IMR-90 (cell line): Measurements from ENCODE around the gene GNB1L. TPM values are rescaled to one million over a fixed set of nuclear protein-coding genes. Genes with fewer than 3 reads are reported as not detected.

Experiments used
- ATAC-seq: fragments of 200-7000 bp; cut with Tn5 transposase; 2 replicates; pipeline ENCODE4 v1.9.1; 2020; ENCODE audit warnings: low read depth, mild to moderate bottlenecking, moderate library complexity
- BruUV-seq: library from RNA; stranded (reverse); fragments of 400-500 nt; replicated peaks from 2 replicates; lab custom pipeline; 2021; lab: Mats Ljungman, UMichigan
- CTCF ChIA-PET: fragments of 300-600 bp; formaldehyde crosslinking; extraction: SDS; loops from one replicate; lab custom pipeline; 2021; ENCODE audit warnings: antibody characterized with exemption; lab: Yijun Ruan, JAX
- POLR2A ChIA-PET: fragments of 300-600 bp; sonication (Branson Sonifier 250); formaldehyde crosslinking; loops from one replicate; lab custom pipeline; 2022; ENCODE audit warnings: antibody characterized with exemption; ENCODE audit not compliant: unreplicated experiment; lab: Charles Lee
- DNase-seq: peaks from one replicate; pipeline ENCODE4 v3.0.0; 2013
- H2AFZ ChIP-seq: replicated peaks from 2 replicates; pipeline ENCODE3; 2013; ENCODE audit warnings: low read length, mild to moderate bottlenecking; ENCODE audit not compliant: poor library complexity
- H2AK5ac ChIP-seq: 2 replicates; pipeline ENCODE4 v1.6.1; 2013; ENCODE audit warnings: low read depth, low read length, inconsistent platforms
- H2AK9ac ChIP-seq: replicated peaks from 2 replicates; pipeline ENCODE3; 2013; ENCODE audit warnings: mild to moderate bottlenecking, low read depth, low read length, moderate library complexity; ENCODE audit not compliant: poor library complexity
- H2BK120ac ChIP-seq: 2 replicates; pipeline ENCODE4 v1.6.1; 2013; ENCODE audit warnings: low read depth, low read length, inconsistent platforms
- H2BK15ac ChIP-seq: 3 replicates; pipeline ENCODE4 v1.6.1; 2013; ENCODE audit warnings: low read depth, low read length, inconsistent platforms
- H2BK20ac ChIP-seq: 2 replicates; pipeline ENCODE4 v1.6.1; 2013; ENCODE audit warnings: low read depth, mild to moderate bottlenecking, inconsistent platforms, low read length, moderate library complexity
- H2BK5ac ChIP-seq: 2 replicates; pipeline ENCODE4 v1.6.1; 2013; ENCODE audit warnings: mild to moderate bottlenecking, low read depth, low read length, inconsistent platforms; ENCODE audit not compliant: poor library complexity, severe bottlenecking
- H3K14ac ChIP-seq: replicated peaks from 2 replicates; pipeline ENCODE4 v1.6.1; 2013; ENCODE audit warnings: low read depth, low read length, inconsistent platforms
- H3K18ac ChIP-seq: 2 replicates; pipeline ENCODE4 v1.6.1; 2013; ENCODE audit warnings: low read depth, low read length, control low read depth
- H3K23ac ChIP-seq: 2 replicates; pipeline ENCODE4 v1.6.1; 2013; ENCODE audit warnings: low read depth, low read length, inconsistent platforms
- H3K27ac ChIP-seq: 2 replicates; pipeline ENCODE4 v1.5.1; 2013; ENCODE audit warnings: mild to moderate bottlenecking, control low read depth, low read length; ENCODE audit not compliant: insufficient read depth
- H3K27me3 ChIP-seq: 2 replicates; pipeline ENCODE4 v1.6.1; 2013; ENCODE audit warnings: low read length; ENCODE audit not compliant: control insufficient read depth, insufficient read depth
- H3K36me3 ChIP-seq: 2 replicates; pipeline ENCODE4 v1.6.1; 2013; ENCODE audit warnings: low read length, mixed read lengths; ENCODE audit not compliant: control insufficient read depth, insufficient read depth
- H3K4ac ChIP-seq: 2 replicates; pipeline ENCODE4 v1.6.1; 2013; ENCODE audit warnings: low read depth, low read length, inconsistent platforms
- H3K4me1 ChIP-seq: 2 replicates; pipeline ENCODE4 v1.6.1; 2013; ENCODE audit warnings: low read length, mixed read lengths; ENCODE audit not compliant: control insufficient read depth, insufficient read depth
- H3K4me2 ChIP-seq: 2 replicates; pipeline ENCODE4 v1.6.1; 2013; ENCODE audit warnings: low read depth, mild to moderate bottlenecking, control low read depth, low read length, moderate library complexity
- H3K4me3 ChIP-seq: 2 replicates; pipeline ENCODE4 v1.5.1; 2013; ENCODE audit warnings: low read depth, mild to moderate bottlenecking, control low read depth, low read length, moderate library complexity; ENCODE audit not compliant: insufficient read depth
- H3K56ac ChIP-seq: 2 replicates; pipeline ENCODE4 v1.6.1; 2013; ENCODE audit warnings: low read length, inconsistent platforms; ENCODE audit not compliant: insufficient read depth; ENCODE audit errors: extremely low read depth
- H3K79me1 ChIP-seq, 2 experiments: 2 replicates each; pipeline ENCODE4 v1.6.1; 2013; ENCODE audit warnings: low read length in 2 of 2, inconsistent platforms in 1 of 2, low read depth in 1 of 2
- H3K9ac ChIP-seq: 2 replicates; pipeline ENCODE4 v1.6.1; 2013; ENCODE audit warnings: low read depth, low read length, control low read depth
- H3K9me1 ChIP-seq: 2 replicates; pipeline ENCODE4 v1.6.1; 2013; ENCODE audit warnings: low read length, inconsistent platforms; ENCODE audit not compliant: insufficient read depth
- H3K9me3 ChIP-seq: 2 replicates; pipeline ENCODE4 v1.6.1; 2013; ENCODE audit warnings: low read length; ENCODE audit not compliant: control insufficient read depth, insufficient read depth
- H4K20me1 ChIP-seq: 2 replicates; pipeline ENCODE4 v1.6.1; 2013; ENCODE audit warnings: low read length, inconsistent platforms; ENCODE audit not compliant: insufficient read depth
- H4K5ac ChIP-seq: 2 replicates; pipeline ENCODE4 v1.6.1; 2013; ENCODE audit warnings: mild to moderate bottlenecking, low read depth, low read length, control low read depth
- H4K8ac ChIP-seq, 2 experiments: 2 replicates each; pipeline ENCODE4 v1.6.1; 2013; ENCODE audit warnings: low read depth in 2 of 2, low read length in 2 of 2, control low read depth in 1 of 2, inconsistent platforms in 1 of 2
- H4K91ac ChIP-seq: 2 replicates; pipeline ENCODE4 v1.6.1; 2013; ENCODE audit warnings: low read depth, low read length, inconsistent platforms; ENCODE audit not compliant: insufficient read depth
- FOS ChIP-seq: fragments of 150-350 bp; IDR thresholded peaks from 2 replicates; pipeline ENCODE4 v1.6.1; 2016; ENCODE audit warnings: low read depth, low read length
- RCOR1 ChIP-seq: IDR thresholded peaks from 2 replicates; pipeline ENCODE4 v1.6.1; 2012; ENCODE audit warnings: mild to moderate bottlenecking, low read length, improper control_type of control experiment; ENCODE audit not compliant: insufficient replicate concordance
- WGBS, 2 experiments: methylation state at CpG; one replicate each; pipeline versions ENCODE4 v1.1.5 to v1.1.7; 2013; ENCODE audit warnings: missing lambda C conversion rate in 2 of 2; ENCODE audit not compliant: insufficient read length in 1 of 2; ENCODE audit errors: extremely low coverage in 2 of 2; 5-methylcytosine and 5-hydroxymethylcytosine counted together
- dilution Hi-C: fragments of 300-500 bp; cut with HindIII; formaldehyde crosslinking; loops from one replicate; pipeline ENCODE4 v1.14.3; 2018; ENCODE audit warnings: low sequenced_read_pairs; ENCODE audit not compliant: unreplicated experiment
- in situ Hi-C: fragments of 300-500 bp; cut with MboI; formaldehyde crosslinking; loops from 3 replicates; pipeline ENCODE4 v1.14.3; 2019; ENCODE audit warnings: low sequenced_read_pairs, inconsistent platforms, mixed read lengths
- intact Hi-C: fragments of 100-400 bp; cut with micrococcal nuclease; formaldehyde crosslinking; loops from 2 replicates; pipeline ENCODE4 v1.10.0; 2022
- polyA plus RNA-seq, 3 experiments: library from polyadenylated mRNA; depleted of rRNA; stranded (reverse); fragments of >200 nt; gene quantifications; 2 replicates each; pipeline ENCODE4 v1.2.3, GENCODE V29; 2012; ENCODE audit warnings: low replicate concordance in 1 of 3
- total RNA-seq: library from RNA; depleted of rRNA; stranded (reverse); fragments of >200 nt; gene quantifications from 2 replicates; pipeline ENCODE4 v1.2.3, GENCODE V29; 2012

GNB1L gene
- total and polyA plus RNA-seq, 2 of the 4 experiments (the other 2 are of a cell fraction), result 2.5 to 4.4 TPM

GRCh38 chr22:19772673-19773469, 81.8 kb downstream of the GNB1L start:
- no peak overlapping the region for H3K4me2 ChIP-seq
- no peak overlapping the region for H3K4ac ChIP-seq
- H3K79me1 ChIP-seq, result no peaks in the 10 kb centered on the region
- H3K9me1 ChIP-seq, result peaks cover 6% of the 10 kb centered on the region; the same call in 1 of the 2 replicates
- H4K8ac ChIP-seq, result no peak overlapping the region
- no peak overlapping the region for H3K14ac ChIP-seq
- no peak for TF ChIP-seq RCOR1
- no peak for TF ChIP-seq FOS
- no TSS peak for BruUV-seq
- DNase-seq (no peak), ATAC-seq (no peak)
- no peak overlapping the region for H4K91ac ChIP-seq
- H2BK15ac ChIP-seq, result no peak overlapping the region
- no peak overlapping the region for H3K27ac ChIP-seq
- H3K23ac ChIP-seq, result no peak overlapping the region
- no peaks in the 10 kb centered on the region for H4K20me1 ChIP-seq
- no peak overlapping the region for H2BK120ac ChIP-seq
- H3K4me1 ChIP-seq, result no peaks in the 10 kb centered on the region
- H2AFZ ChIP-seq, result no peak overlapping the region
- peaks cover 67% of the 10 kb centered on the region for H3K27me3 ChIP-seq
- no peak overlapping the region for H2BK20ac ChIP-seq
- H3K56ac ChIP-seq, result no peak overlapping the region
- H3K4me3 ChIP-seq, result no peak overlapping the region
- dilution Hi-C loops (no loop called here), intact Hi-C loops (no loop called here), in situ Hi-C loops (no loop called here)
- 76% methylated on average over 11 of the region's 25 CpGs; no CpG with 5 or more reads in 1 of the 2 experiments for WGBS, 2 experiments
- no peaks in the 10 kb centered on the region for H3K9me3 ChIP-seq
- no peak overlapping the region for H2AK5ac ChIP-seq
- H3K18ac ChIP-seq, result no peak overlapping the region
- no peak overlapping the region for H2BK5ac ChIP-seq
- POLR2A ChIA-PET, result no interaction called here
- H2AK9ac ChIP-seq, result peak overlapping the region; percentile 19
- no peak overlapping the region for H3K9ac ChIP-seq
- CTCF ChIA-PET, result no interaction called here
- no peaks in the 10 kb centered on the region for H3K36me3 ChIP-seq
- no peak overlapping the region for H4K5ac ChIP-seq
